Endothelial cell of umbilical vein (primary cell): ENCODE measurements around the gene HIVEP3. TPM values are rescaled to one million over a fixed set of nuclear protein-coding genes. Genes with fewer than 3 reads are reported as not detected.

Source experiments
- BruUV-seq: library from RNA; stranded (reverse); fragments of 400-500 nt; replicated peaks from 2 replicates; lab custom pipeline; 2021; lab: Mats Ljungman, UMichigan
- CTCF ChIA-PET: fragments of 300-600, 350-600 bp; sonication (Branson Sonifier 250); formaldehyde crosslinking; loops from one replicate; lab custom pipeline; 2021; ENCODE audit warnings: antibody characterized with exemption, inconsistent platforms; lab: Charles Lee
- POLR2A ChIA-PET: fragments of 300-600, 350-600 bp; sonication (Branson Sonifier 250); formaldehyde crosslinking; loops from one replicate; lab custom pipeline; 2021; ENCODE audit warnings: antibody characterized with exemption, inconsistent platforms; lab: Charles Lee
- DNase-seq: peaks from one replicate; pipeline ENCODE4 v3.0.0-alpha.2; 2011; ENCODE audit warnings: low read depth, low spot score
- FAIRE-seq: peaks from 2 replicates; lab custom pipeline; 2011; peaks lifted over from hg19 to GRCh38; lab: Jason Lieb, UNC
- H2AFZ ChIP-seq: 2 replicates; pipeline ENCODE4 v1.6.0; 2012; ENCODE audit warnings: low read depth, low read length, control low read depth, inconsistent platforms
- H3K27ac ChIP-seq: 2 replicates; pipeline ENCODE4 v1.5.1; 2011; ENCODE audit warnings: low read depth, mild to moderate bottlenecking, control low read depth, low read length, moderate library complexity; ENCODE audit not compliant: insufficient read depth
- H3K27me3 ChIP-seq, 2 experiments: 2 replicates each; pipeline versions ENCODE4 v1.6.0 to v1.6.1; 2011; ENCODE audit warnings: low read length in 2 of 2, mixed read lengths in 1 of 2; ENCODE audit not compliant: control insufficient read depth in 2 of 2, insufficient read depth in 2 of 2
- H3K36me3 ChIP-seq, 2 experiments: 2 replicates in 1 of 2; 3 replicates in 1 of 2; pipeline ENCODE4 v1.5.1; 2011; ENCODE audit warnings: low read length in 2 of 2, mild to moderate bottlenecking in 1 of 2, moderate library complexity in 1 of 2; ENCODE audit not compliant: control insufficient read depth in 2 of 2, insufficient read depth in 2 of 2; ENCODE audit errors: extremely low read depth in 1 of 2
- H3K4me1 ChIP-seq: 3 replicates; pipeline ENCODE4 v1.5.1; 2011; ENCODE audit warnings: mild to moderate bottlenecking, low read length; ENCODE audit not compliant: control insufficient read depth, insufficient read depth; ENCODE audit errors: extremely low read depth
- H3K4me2 ChIP-seq: 2 replicates; pipeline ENCODE4 v1.6.1; 2011; ENCODE audit warnings: low read length, control low read depth, mixed read lengths; ENCODE audit not compliant: insufficient read depth
- H3K4me3 ChIP-seq, 3 experiments: fragments of 200-600 bp in 1 of 3; sonication (generic), shearing (Covaris generic) in 1 of 3; replicated peaks in 1 of 3; 2 replicates each; pipeline ENCODE4 v1.5.1; 2011 to 2016; ENCODE audit warnings: control low read depth in 3 of 3, low read length in 3 of 3, mild to moderate bottlenecking in 2 of 3, inconsistent platforms in 1 of 3, low read depth in 1 of 3, moderate library complexity in 1 of 3; ENCODE audit not compliant: insufficient read depth in 1 of 3
- H3K79me2 ChIP-seq: 2 replicates; pipeline ENCODE4 v1.6.0; 2012; ENCODE audit warnings: low read length, inconsistent platforms; ENCODE audit not compliant: control insufficient read depth, insufficient read depth
- H3K9ac ChIP-seq: replicated peaks from 2 replicates; pipeline ENCODE3; 2011; ENCODE audit warnings: low read length, control low read depth; ENCODE audit not compliant: insufficient read depth; ENCODE audit errors: extremely low read depth
- H3K9me1 ChIP-seq: replicated peaks from 3 replicates; pipeline ENCODE4 v1.6.0; 2011; ENCODE audit warnings: mild to moderate bottlenecking, low read length; ENCODE audit not compliant: control insufficient read depth, insufficient read depth; ENCODE audit errors: extremely low read depth
- H3K9me3 ChIP-seq: replicated peaks from 2 replicates; pipeline ENCODE4 v1.5.1; 2012; ENCODE audit warnings: low read length, inconsistent platforms; ENCODE audit not compliant: control insufficient read depth, insufficient read depth
- H4K20me1 ChIP-seq: replicated peaks from 2 replicates; pipeline ENCODE3; 2011; ENCODE audit warnings: mild to moderate bottlenecking, low read length; ENCODE audit not compliant: control insufficient read depth, insufficient read depth; ENCODE audit errors: extremely low read depth
- EZH2 ChIP-seq: IDR thresholded peaks from 2 replicates; pipeline ENCODE4 v1.6.1; 2012; ENCODE audit warnings: borderline replicate concordance, low read depth, mild to moderate bottlenecking, moderate library complexity, low read length, inconsistent platforms; ENCODE audit not compliant: severe bottlenecking
- FOS ChIP-seq: IDR thresholded peaks from 2 replicates; pipeline ENCODE4 v1.6.1; 2011; ENCODE audit warnings: mild to moderate bottlenecking, low read length, moderate library complexity, borderline replicate concordance; ENCODE audit not compliant: insufficient read depth
- GATA2 ChIP-seq: IDR thresholded peaks from 2 replicates; pipeline ENCODE4 v1.7.0; 2011; ENCODE audit warnings: low read depth, mild to moderate bottlenecking, moderate library complexity, mixed read lengths, low read length; ENCODE audit not compliant: insufficient read length, insufficient read depth
- JUN ChIP-seq: IDR thresholded peaks from 2 replicates; pipeline ENCODE4 v1.6.1; 2011; ENCODE audit warnings: borderline replicate concordance, low read depth; ENCODE audit not compliant: insufficient read length, insufficient read depth
- MYC ChIP-seq: IDR thresholded peaks from one replicate; pipeline ENCODE4 v1.6.1; 2011; ENCODE audit warnings: mild to moderate bottlenecking, low read depth, low read length
- POLR2A ChIP-seq: IDR thresholded peaks from 2 replicates; pipeline ENCODE4 v1.6.1; 2012; ENCODE audit warnings: low read depth, mild to moderate bottlenecking, control low read depth, low read length
- POLR2AphosphoS5 ChIP-seq: IDR thresholded peaks from 2 replicates; pipeline ENCODE4 v1.6.1; 2012; ENCODE audit warnings: low read depth, mild to moderate bottlenecking, control low read depth, low read length, moderate library complexity; ENCODE audit not compliant: insufficient read depth
- dilution Hi-C: fragments of 300-500 bp; cut with MboI; formaldehyde crosslinking; loops from one replicate; pipeline ENCODE4 v1.15.0; 2019; ENCODE audit warnings: low sequenced_read_pairs; ENCODE audit not compliant: extremely low pct_ligation_motif_present
- intact Hi-C: fragments of 100-400 bp; cut with micrococcal nuclease; formaldehyde crosslinking; loops from one replicate; pipeline ENCODE4 v1.10.0; 2022
- polyA plus RNA-seq, 4 experiments: library from polyadenylated mRNA; depleted of rRNA in 3 of 4; stranded (reverse) in 3 of 4; unstranded in 1 of 4; fragments of >200 nt; gene quantifications; 2 replicates each; pipeline versions ENCODE4 v1.2.1 to v1.2.3, GENCODE V29; 2011 to 2012; ENCODE audit warnings: missing spikeins in 1 of 4
- total RNA-seq: library from RNA; stranded (reverse); gene quantifications from 2 replicates; pipeline ENCODE4 v1.2.3, GENCODE V29; 2021
- TF ChIP-seq, protein P1 (sequence below), 2 donors: IDR thresholded peaks; 1 replicate in 1 of 2; 2 replicates in 1 of 2; pipeline ENCODE4 v1.5.1; 2011; ENCODE audit warnings: low read length in 2 of 2, mild to moderate bottlenecking in 2 of 2, moderate library complexity in 2 of 2, control low read depth in 1 of 2, inconsistent platforms in 1 of 2, low read depth in 1 of 2; ENCODE audit not compliant: insufficient read depth in 1 of 2; ENCODE audit errors: extremely low read depth in 1 of 2
- TF ChIP-seq, protein P2 (sequence below): IDR thresholded peaks from 2 replicates; pipeline ENCODE4 v1.6.1; 2011; ENCODE audit not compliant: insufficient read depth, insufficient read length

HIVEP3 gene
- total and polyA plus RNA-seq, 2 donors (not counting 3 experiments of a cell fraction or from before 2014, with no cell fraction given): 3.4 to 4.0 TPM

DNA sequence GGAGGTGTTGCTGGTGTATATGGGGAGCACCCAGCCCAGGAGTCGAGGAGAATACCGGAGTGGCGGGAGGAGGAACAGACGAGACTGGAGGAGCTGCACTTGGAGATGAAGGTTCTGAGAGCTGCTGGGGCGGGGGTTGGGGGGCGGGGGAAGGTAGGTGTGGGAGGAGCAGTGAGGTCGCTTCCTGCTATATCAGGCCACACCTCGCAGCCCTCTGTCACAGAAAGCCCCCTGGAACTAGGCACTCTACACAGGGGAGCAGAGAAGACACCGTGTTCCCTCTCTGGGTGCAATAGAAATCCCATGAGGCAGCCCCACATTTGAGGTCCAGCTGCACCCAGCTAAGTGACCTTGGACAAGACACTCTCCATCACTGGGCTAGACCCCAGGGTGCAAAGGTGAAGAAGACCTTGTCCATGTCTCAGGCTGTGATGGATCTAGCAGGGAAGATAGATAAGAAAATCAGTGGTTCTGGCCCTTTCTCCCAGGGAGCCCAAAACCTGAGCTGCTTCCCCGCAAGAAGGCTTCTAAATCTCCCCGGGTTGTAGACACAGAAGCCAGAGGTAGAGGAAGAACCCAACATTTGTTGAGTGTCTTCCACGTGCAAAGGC, 278.5 kb downstream of the HIVEP3 start:
- POLR2A ChIA-PET: no interaction called here
- H3K36me3 ChIP-seq: no peaks in the 10 kb centered on the region
- H4K20me1 ChIP-seq: no peaks in the 10 kb centered on the region
- CTCF ChIA-PET: interaction anchor here (1.5 kb wide), 1 partner anchor 12 kb away, joined by 4 read pairs; no protein-coding TSS in a partner anchor
- no TSS peak for BruUV-seq
- H3K4me2 ChIP-seq: no peak overlapping the region
- no peak overlapping the region for H3K27ac ChIP-seq
- TF ChIP-seq POLR2AphosphoS5 (no peak), FOS (no peak), EZH2 (no peak), POLR2A (no peak), JUN (no peak), GATA2 (no peak), MYC (no peak)
- TF ChIP-seq, protein P1, sequence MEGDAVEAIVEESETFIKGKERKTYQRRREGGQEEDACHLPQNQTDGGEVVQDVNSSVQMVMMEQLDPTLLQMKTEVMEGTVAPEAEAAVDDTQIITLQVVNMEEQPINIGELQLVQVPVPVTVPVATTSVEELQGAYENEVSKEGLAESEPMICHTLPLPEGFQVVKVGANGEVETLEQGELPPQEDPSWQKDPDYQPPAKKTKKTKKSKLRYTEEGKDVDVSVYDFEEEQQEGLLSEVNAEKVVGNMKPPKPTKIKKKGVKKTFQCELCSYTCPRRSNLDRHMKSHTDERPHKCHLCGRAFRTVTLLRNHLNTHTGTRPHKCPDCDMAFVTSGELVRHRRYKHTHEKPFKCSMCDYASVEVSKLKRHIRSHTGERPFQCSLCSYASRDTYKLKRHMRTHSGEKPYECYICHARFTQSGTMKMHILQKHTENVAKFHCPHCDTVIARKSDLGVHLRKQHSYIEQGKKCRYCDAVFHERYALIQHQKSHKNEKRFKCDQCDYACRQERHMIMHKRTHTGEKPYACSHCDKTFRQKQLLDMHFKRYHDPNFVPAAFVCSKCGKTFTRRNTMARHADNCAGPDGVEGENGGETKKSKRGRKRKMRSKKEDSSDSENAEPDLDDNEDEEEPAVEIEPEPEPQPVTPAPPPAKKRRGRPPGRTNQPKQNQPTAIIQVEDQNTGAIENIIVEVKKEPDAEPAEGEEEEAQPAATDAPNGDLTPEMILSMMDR (IDR thresholded peaks at IDR 0.05; ENCODE audit: extremely low read depth in 1 of 2, insufficient read depth in 1 of 2, low read depth in 1 of 2, low read length in 2 of 2): no peak
- TF ChIP-seq, protein P2, sequence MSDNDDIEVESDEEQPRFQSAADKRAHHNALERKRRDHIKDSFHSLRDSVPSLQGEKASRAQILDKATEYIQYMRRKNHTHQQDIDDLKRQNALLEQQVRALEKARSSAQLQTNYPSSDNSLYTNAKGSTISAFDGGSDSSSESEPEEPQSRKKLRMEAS: no peak
- H2AFZ ChIP-seq: no peak overlapping the region
- H3K9me3 ChIP-seq: no peaks in the 10 kb centered on the region
- no peak overlapping the region for H3K4me3 ChIP-seq
- FAIRE-seq (no peak), DNase-seq (no peak)
- intact Hi-C loops: no loop called here
- H3K79me2 ChIP-seq: no peaks in the 10 kb centered on the region
- H3K9ac ChIP-seq: no peak overlapping the region
- no peaks in the 10 kb centered on the region for H3K27me3 ChIP-seq
- no peaks in the 10 kb centered on the region for H3K4me1 ChIP-seq
- H3K9me1 ChIP-seq: no peaks in the 10 kb centered on the region
- dilution Hi-C loops: no loop called here
